HG02943 (cell line): ENCODE measurements around the gene CSHL1.
"Not testable (repeated sequence)": the region's sequence is repeated elsewhere in the genome, so short reads cannot be mapped to it uniquely, and the experiment has no call there.

Experiments
- ATAC-seq: cut with Tn5 transposase; IDR thresholded peaks from one replicate; pipeline ENCODE4 v1.9.1; 2021; ENCODE audit warnings: mild to moderate bottlenecking, low read depth, moderate library complexity; ENCODE audit not compliant: unreplicated experiment

The CSHL1 gene

DNA sequence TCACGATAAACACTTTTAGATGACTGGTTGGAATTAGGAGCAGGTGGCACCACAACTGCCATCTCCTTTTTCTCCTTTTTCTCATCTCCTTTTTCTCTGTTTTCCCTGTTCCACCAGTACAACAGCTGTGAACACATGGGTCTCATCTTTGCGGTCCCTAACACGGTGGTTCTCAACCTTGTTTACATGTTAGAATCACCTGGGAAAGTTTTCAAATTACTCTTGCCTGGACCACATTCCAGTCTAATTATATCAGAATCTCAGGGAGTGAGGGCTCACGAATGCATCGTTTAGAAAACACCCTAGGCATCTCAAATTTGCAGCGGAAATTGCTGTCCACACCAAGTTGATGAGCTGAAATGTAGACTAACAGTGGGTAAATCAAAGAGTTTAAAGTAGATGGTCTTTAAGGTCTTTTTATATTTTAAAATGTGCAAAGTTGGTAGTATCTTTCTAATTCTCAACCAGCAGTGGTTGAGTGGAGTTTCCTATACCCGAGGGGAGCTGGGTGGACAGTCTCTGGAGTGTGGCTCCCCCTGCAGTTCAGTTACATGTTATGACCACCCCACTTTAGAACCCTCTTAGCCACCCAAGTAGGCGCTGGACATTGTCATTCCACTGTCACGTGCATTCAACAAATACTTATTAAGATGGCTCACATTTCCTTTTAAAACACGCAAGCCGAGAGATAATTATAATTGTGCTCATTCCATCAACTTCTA, 18.6 kb downstream of the CSHL1 start:
- not testable (repeated sequence) for ATAC-seq

DNA sequence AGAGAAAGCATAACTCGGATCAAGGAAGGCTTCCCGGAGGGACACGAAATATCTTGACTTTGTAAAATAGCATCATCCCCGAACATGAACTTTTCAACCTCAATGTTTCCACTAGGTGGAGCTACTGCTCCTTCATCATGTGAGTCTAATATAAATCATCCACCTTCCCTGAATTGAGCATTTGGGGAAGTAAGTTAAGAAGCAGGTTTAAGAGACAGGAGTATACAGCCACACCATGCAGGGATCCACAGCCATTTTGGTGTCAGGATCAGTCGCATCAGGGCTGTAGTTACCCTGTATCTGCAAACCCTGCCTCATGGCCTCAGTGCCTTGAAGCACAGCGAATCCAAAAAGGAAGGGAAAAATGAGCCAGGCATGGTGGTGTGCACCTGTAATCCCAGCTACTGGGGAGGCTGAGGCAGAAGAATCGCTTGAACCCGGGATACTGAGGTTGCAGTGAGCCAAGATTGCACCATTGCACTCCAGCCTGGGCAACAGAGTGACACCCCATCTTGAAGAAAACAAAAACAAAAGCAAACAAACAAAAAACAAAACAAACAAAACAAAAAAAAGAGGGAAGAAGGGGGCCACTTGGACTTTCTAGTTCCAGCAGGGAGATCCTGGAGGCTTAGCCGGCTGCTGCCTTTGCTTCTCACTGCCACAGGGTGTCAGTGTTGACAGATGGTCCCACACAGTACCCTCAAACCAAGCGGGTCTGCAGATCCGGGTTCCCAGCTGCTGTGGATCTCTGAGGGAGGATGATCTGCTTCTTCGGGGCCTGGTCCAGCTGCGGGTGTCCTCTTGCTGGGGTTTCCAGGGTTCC, 21.8 kb downstream of the CSHL1 start:
- not testable (repeated sequence) for ATAC-seq

DNA sequence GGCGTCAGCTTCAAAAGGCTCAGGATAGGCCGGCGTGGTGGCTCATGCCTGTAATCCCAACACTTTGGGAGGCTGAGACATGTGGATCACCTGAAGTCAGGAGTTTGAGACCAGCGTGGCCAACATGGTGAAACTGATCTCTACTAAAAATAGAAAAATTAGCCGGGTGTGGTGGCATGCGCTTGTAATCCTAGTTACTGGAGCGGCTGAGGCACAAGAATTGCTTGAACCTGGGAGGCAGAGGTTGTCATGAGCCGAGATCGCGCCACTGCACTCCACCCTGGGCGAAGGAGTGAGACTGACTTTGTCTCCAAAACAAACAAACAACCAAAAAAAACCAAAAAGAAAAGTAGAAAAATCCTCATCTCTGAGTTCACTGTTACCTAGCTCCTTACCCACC, 25.9 kb downstream of the CSHL1 start:
- not testable (repeated sequence) for ATAC-seq

DNA sequence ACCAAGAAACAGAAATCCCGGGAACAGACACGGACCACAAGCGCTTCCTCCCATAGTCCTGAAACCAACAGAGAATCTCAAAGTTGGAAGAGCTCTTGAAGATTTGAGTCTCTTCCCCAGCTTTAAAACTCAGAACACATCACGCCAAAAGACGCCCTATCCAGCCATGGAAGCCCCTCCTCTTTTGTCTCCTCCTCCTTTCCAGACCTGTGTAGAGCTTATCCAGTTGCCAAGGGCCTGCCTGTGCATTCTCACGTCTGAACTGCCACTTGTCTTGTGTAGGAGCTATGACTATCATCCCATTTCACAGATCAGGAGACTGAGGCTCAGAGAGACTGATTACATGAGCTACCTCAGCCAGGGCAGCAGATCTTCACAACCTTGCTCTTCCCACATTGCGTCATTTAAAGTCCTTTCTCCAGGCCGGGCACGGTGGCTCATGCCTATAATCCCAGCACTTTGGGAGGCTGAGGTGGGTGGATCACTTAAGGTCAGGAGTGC, 28.4 kb downstream of the CSHL1 start:
- ATAC-seq = not testable (repeated sequence)

DNA sequence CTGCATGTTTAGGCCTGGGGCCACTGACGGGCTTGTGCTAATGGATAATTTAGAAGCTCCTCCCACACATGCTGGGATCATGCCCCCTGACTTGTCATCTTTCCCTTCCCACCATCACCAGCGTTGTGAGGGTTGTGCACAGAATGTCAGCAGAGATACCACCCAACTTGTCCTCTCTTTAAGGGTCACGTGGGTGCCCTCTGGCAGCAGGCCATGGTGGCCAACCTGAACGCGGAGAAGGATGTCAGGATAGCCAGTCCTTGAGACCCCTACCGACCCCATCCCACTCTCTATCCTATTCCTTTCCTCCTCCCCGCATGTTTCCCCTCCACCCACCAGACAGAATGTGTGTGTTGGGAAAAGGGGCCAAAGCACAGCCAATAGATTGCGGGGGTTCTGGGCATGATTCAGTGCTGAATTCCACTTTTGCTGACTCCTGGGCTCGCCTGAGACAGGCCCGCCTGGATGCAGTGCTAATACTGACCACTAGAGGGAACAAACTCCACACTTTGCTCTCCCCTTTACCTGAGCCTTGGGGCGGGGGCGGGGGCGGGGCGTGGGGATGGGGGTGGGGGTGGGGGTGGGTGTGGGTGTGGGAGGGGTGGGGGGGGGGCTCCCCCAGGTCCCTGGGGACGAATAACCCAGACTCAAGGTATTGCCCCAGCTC, 29.0 kb downstream of the CSHL1 start, which contains the start of gene GH2:
TSS of gene GH2 (minus strand) at position 10 of the 667 bp plus-strand sequence. CDS start 143 bp downstream, outside the sequence.
- no peak for ATAC-seq

DNA sequence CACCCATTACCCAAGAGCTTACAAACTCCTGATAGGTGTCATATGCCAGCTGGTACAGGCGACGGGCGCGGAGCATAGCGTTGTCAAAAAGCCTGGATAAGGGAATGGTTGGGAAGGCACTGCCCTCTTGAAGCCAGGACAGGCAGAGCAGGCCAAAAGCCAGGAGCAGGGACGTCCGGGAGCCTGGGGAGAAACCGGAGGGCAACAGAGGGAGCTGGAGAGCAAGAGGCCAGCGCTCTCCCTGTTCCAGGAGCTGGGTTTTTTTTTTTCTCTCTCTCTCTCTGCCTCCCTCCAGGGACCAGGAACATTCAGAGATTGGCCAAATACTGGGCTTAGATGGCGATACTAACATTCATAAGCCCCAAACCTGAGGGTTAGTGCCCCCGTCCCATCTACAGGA, 29.7 kb downstream of the CSHL1 start:
- ATAC-seq = not testable (repeated sequence)

DNA sequence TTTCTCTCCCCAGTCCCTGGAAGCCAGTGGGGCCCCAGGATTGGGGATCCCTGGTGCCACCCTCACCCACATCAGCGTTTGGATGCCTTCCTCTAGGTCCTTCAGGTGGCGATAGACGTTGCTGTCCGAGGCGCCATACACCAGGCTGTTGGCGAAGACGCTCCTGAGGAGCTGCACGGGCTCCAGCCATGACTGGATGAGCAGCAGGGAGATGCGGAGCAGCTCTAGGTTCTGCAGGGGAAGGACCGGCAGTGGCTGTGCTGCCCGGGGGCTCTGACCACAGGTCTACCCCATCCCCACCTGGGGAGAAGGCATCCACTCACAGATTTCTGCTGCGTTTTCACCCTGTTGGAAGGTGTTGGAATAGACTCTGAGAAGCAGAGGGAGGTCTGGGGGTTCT, 30.4 kb downstream of the CSHL1 start:
- ATAC-seq = no peak

DNA sequence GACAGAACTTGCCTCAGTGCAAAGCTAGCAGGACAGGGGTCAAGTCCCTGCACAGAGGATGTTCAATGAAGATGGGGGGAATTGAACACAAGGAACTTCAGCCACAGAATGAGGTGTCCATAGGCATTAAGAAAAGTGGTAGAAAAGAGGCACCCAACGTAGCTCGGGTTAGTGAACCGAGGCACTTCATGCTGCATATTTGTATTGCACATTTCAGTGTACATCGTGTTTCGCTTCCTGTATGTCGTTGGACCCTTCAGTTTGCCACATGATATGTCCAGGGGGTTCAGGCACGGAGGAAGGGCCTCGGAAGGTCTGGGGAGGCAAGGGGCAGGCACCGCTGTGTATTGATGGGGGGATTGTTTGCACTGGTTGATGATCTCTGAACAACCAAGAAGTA, 32.6 kb downstream of the CSHL1 start:
- not testable (repeated sequence) for ATAC-seq

DNA sequence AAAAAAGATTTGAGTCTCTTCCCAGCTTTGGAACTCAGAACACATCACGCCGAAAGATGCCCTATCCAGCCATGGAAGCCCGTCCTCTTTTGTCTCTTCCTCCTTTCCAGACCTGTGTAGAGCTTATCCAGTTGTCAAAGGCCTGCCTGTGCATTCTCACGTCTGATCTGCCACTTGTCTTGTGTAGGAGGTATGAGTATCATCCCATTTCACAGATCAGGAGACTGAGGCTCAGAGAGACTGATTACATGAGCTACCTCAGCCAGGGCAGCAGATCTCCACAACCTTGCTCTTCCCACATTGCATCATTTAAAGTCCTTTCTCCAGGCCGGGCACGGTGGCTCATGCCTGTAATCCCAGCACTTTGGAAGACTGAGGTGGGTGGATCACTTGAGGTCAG, 36.4 kb downstream of the CSHL1 start:
- ATAC-seq = not testable (repeated sequence)

DNA sequence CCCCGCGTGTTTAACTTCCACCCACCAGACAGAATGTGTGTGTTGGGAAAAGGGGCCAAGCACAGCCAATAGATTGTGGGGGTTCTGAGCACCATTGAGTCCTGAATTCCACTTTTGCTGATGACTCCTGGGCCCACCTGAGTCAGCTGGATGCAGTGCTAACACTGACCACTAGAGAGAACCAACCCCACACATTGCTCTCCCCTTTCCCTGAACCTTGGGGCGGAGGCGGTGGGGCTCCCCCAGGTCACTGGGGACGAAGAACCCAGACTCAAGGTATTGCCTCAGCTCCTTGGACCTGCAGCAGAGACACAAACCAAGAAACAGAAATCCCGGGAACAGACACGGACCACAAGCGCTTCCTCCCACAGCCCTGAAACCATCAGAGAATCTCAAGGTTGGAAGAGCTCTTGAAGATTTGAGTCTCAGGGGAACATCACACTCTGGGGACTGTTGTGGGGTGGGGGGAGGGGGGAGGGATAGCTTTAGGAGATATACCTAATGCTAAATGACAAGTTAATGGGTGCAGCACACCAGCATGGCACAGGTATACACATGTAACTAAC, 36.9 kb downstream of the CSHL1 start:
- not testable (repeated sequence) for ATAC-seq

DNA sequence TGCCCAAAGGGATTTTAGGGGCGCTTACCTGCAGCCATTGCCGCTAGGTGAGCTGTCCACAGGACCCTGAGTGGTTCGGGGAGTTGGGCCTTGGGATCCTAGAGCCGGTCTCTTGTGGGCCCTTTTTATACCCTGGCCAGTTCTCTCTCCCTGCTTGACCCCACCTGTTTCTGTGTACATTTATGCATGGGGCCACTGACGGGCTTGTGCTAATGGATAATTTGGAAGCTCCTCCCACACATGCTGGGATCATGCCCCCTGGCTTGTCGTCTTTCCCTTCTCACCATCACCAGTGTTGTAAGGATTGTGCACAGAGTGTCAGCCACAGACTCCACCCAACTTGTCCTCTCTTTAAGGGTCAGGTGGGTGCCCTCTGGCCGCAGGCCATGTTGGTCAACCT, 37.5 kb downstream of the CSHL1 start, which contains the start of gene CSH2:
TSS of gene CSH2 (minus strand) at position 101 of the 400 bp plus-strand sequence. CDS start at position 38, 63 bp downstream.
- ATAC-seq = not testable (repeated sequence)

DNA sequence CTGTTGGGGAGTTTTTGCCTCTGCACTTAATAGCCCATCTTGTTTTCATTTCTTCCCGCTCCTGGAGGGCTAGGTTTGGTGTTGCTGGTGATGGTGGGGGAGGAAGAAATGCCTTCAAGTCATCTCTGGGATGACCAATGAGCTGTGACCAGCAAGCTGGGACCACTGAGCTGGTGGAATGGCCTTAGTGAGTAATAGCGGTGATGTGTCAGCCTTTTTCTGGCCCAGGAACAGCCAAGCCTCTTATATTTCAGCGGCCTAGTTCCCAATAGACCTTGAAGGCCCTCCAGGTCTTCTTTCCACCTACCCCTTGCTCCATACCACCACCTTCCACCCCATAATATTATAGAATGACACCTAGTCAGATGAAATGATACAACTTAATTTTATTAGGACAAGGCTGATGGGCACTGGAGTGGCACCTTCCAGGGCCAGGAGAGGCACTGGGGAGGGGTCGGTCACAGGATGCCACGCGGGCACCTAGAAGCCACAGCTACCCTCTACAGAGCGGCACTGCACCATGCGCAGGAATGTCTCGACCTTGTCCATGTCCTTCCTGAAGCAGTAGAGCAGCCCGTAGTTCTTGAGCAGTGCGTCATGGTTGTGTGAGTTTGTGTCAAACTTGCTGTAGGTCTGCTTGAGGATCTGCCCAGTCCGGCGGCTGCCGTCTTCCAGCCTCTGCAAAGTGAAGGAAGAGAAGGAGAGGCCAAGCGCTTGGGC, 39.3 kb downstream of the CSHL1 start:
- ATAC-seq = not testable (repeated sequence)

DNA sequence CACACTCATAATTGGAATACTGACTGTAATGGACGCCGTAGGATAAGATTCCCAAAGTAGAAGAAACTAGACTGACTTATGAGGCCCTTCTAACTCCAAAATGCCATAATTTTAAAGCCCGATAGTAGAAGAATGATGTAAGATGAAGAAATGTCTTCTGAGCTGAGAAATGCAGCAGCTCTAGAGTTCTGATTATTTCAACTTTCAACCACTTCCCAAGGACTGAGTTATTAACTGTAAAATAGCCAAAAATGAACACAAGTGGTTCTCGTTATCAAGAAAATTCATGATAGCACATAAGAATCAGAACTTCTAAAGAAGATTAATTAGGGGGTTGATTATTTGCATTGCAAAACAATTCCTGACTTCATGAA, 40.8 kb downstream of the CSHL1 start:
- ATAC-seq = not testable (repeated sequence)

DNA sequence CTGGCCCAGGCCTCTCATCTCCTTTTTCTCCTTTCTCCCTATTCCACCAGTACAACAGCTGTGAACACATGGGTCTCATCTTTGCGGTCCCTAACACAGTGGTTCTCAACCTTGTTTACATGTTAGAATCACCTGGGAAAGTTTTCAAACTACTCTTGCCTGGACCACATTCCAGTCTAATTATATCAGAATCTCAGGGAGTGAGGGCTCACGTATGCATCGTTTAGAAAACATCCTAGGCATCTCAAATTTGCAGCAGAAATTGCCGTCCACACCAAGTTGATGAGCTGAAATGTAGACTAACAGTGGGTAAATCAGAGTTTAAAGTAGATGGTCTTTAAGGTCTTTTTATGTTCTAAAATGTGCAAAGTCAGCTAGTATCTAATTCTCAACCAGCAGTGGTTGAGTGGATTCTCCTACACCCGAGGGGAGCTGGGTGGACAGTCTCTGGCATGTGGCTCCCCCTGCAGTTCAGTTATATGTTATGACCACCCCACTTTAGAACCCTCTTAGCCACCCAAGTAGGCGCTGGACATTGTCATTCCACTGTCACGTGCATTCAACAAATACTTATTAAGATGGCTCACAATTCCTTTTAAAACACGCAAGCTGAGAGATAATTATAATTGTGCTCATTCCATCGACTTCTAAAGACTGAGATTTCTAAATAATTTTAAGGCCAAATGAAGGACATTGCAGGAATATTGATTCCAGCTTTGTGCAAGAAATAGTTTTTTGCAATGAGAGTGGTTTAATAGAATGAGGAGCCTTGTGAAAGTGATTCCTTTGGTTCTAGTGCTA, 41.4 kb downstream of the CSHL1 start:
- not testable (repeated sequence) for ATAC-seq

DNA sequence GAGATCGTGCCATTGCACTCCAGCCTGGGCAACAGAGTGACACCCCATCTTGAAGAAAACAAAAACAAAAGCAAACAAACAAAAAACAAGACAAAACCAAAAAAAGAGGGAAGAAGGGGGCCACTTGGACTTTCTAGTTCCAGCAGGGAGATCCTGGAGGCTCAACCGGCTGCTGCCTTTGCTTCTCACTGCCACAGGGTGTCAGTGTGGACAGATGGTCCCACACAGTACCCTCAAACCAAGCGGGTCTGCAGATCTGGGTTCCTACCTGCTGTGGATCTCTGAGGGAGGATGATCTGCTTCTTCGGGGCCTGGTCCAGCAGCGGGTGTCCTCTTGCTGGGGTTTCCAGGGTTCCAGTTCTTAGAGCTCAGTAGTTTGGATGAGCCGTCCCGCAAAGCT, 44.4 kb downstream of the CSHL1 start:
- ATAC-seq = not testable (repeated sequence)
